ENCODE data around the gene APOL1. TPM values are rescaled to one million over a fixed set of nuclear protein-coding genes. Genes with fewer than 3 reads are reported as not detected.

APOL1 gene
- total and polyA plus RNA-seq, 10 of the 15 experiments (the other 5 are each of a cell fraction or from before 2014, with no cell fraction given), result 9.0 to 42.0 (median 17.6) TPM

GRCh38 chr22:36211237-36211861 is 41.6 kb upstream of the APOL1 start:
- FAIRE-seq (no peak), ATAC-seq (peak; percentile 72), DNase-seq (ENCODE audit: low read depth, low spot score) (no peak)
- RAD21 ChIA-PET (ENCODE audit: unreplicated experiment), result no interaction called here
- intact Hi-C loops (cut with micrococcal nuclease; ENCODE audit: unreplicated experiment) (no loop called here), in situ Hi-C loops (cut with MboI) (no loop called here)
- Histone ChIP-seq H3K27me3 (replicated peaks in 1 of 2; ENCODE audit: control insufficient read depth in 2 of 2, insufficient read depth in 2 of 2, low read length in 1 of 2) (no peaks in the 10 kb centered on the region), H3K9me3 (replicated peaks; ENCODE audit: control insufficient read depth, insufficient read depth, low read length) (peaks cover 2% of the 10 kb centered on the region; the same call in 1 of the 3 replicates), H3K79me2 (ENCODE audit: control insufficient read depth, insufficient read depth, low read length) (no peaks in the 10 kb centered on the region), H2AFZ (ENCODE audit: control insufficient read depth, low read depth, low read length) (no peak overlapping the region), H3K4me2 (ENCODE audit: control insufficient read depth, insufficient read depth) (no peak overlapping the region; the same call in 1 of the 2 replicates), H3K9ac (ENCODE audit: control insufficient read depth, insufficient read depth, low read length) (no peak overlapping the region), H3K4me1 (ENCODE audit: control insufficient read depth, insufficient read depth, low read length) (peaks cover 4% of the 10 kb centered on the region), H3K36me3 (ENCODE audit: control insufficient read depth in 2 of 2, insufficient read depth in 2 of 2, low read length in 1 of 2) (no peaks in the 10 kb centered on the region), H3K4me3 (no peak overlapping the region), H3K27ac (ENCODE audit: control insufficient read depth, insufficient read depth) (no peak overlapping the region), H4K20me1 (ENCODE audit: control insufficient read depth, insufficient read depth) (no peaks in the 10 kb centered on the region)
- 0 out of 4 replicates have a peak, but pooled peaks of 1 of the 2 experiments have one; percentile 41 for TF ChIP-seq IKZF2 (IDR thresholded peaks at IDR 0.05)
- TF ChIP-seq DPF2 (IDR thresholded peaks at IDR 0.05), result no peak
- TF ChIP-seq SMAD1 (IDR thresholded peaks at IDR 0.05; ENCODE audit: low read depth, partially characterized antibody), result no peak
- no peak for TF ChIP-seq HDAC2 (IDR thresholded peaks at IDR 0.05)
- no peak for TF ChIP-seq NFYB (IDR thresholded peaks at IDR 0.05; ENCODE audit: insufficient read depth, low read depth, low read length)
- TF ChIP-seq EED (IDR thresholded peaks at IDR 0.05; ENCODE audit: low read depth), result no peak
- TF ChIP-seq ZBTB33 (IDR thresholded peaks at IDR 0.05), result no peak
- TF ChIP-seq BCL3 (IDR thresholded peaks at IDR 0.05; ENCODE audit: borderline replicate concordance, insufficient read depth, low read depth, low read length, poor library complexity, severe bottlenecking), result no peak
- no peak for TF ChIP-seq USF2 (IDR thresholded peaks at IDR 0.05; ENCODE audit: borderline replicate concordance, low read depth, low read length)
- TF ChIP-seq RELA (IDR thresholded peaks at IDR 0.05; ENCODE audit: borderline replicate concordance, partially characterized antibody), result no peak
- TF ChIP-seq RUNX3 (IDR thresholded peaks at IDR 0.05; ENCODE audit: low read length), result peak; percentile 65
- peak; percentile 13; the same call in 1 of the 2 replicates for TF ChIP-seq SPI1 (IDR thresholded peaks at IDR 0.05; ENCODE audit: borderline replicate concordance, insufficient read depth, low read depth, low read length)
- TF ChIP-seq GABPA (IDR thresholded peaks at IDR 0.05; ENCODE audit: low read depth), result no peak
- peak; percentile 33; the same call in 1 of the 2 replicates for TF ChIP-seq IKZF1 (conservative IDR thresholded peaks at IDR 0.05)
- TF ChIP-seq TBL1XR1 (IDR thresholded peaks at IDR 0.05; ENCODE audit: low read depth, low read length), result no peak
- CTCF ChIA-PET, result interaction anchor here (1.0 to 2.8 kb wide), 7 partner anchors 10 to 259 kb away, joined by 3 to 13 read pairs (median 4); no protein-coding TSS in a partner anchor
- POLR2A ChIA-PET, result interaction anchor here (0.7 to 1.7 kb wide), 2 partner anchors 9 to 42 kb away, joined by 4 read pairs; partner anchors contain the start of genes APOL1 and APOL4
- SMC1A ChIA-PET (ENCODE audit: uncharacterized antibody, unreplicated experiment), result interaction anchor here (0.7 to 2.0 kb wide), 8 partner anchors 10 to 75 kb away, joined by 3 to 9 read pairs (median 4); no protein-coding TSS in a partner anchor
- 27% methylated on average over 4 of the region's 4 CpGs for WGBS (ENCODE audit: insufficient coverage, insufficient replicate concordance, low lambda C conversion rate, missing lambda C conversion rate)
- BruUV-seq (replicated peaks), result no TSS peak
